ENCODE results near the gene FAM24A. TPM values are rescaled to one million over a fixed set of nuclear protein-coding genes. Genes with fewer than 3 reads are reported as not detected.

The FAM24A gene
- total and polyA plus RNA-seq, 2 experiments from 2014 or later = not detected

GRCh38 chr10:122930140-122930539 lies 19.7 kb downstream of the FAM24A start:
- no peaks in the 10 kb centered on the region for H3K27me3 ChIP-seq
- H3K9me3 ChIP-seq (ENCODE audit: low read depth) = no peaks in the 10 kb centered on the region
- H3K27ac ChIP-seq = no peak overlapping the region
- DNase-seq (ENCODE audit: low read depth in 1 of 2, low spot score in 1 of 2) = no peak
- no peak overlapping the region for H3K4me3 ChIP-seq
- TF ChIP-seq CTCF (IDR thresholded peaks at IDR 0.05; ENCODE audit: low read depth, low read length) = no peak
- no peaks in the 10 kb centered on the region for H3K4me1 ChIP-seq (ENCODE audit: low read depth)
- H3K36me3 ChIP-seq = peaks cover 7% of the 10 kb centered on the region

GRCh38 chr10:122931088-122931906 lies 20.9 kb downstream of the FAM24A start:
- no peaks in the 10 kb centered on the region for H3K27me3 ChIP-seq
- H3K4me1 ChIP-seq (ENCODE audit: low read depth) = no peaks in the 10 kb centered on the region
- H3K27ac ChIP-seq = no peak overlapping the region
- H3K36me3 ChIP-seq = peaks cover 14% of the 10 kb centered on the region
- TF ChIP-seq CTCF (IDR thresholded peaks at IDR 0.05; ENCODE audit: low read depth, low read length) = no peak
- H3K9me3 ChIP-seq (ENCODE audit: low read depth) = no peaks in the 10 kb centered on the region
- no peak for DNase-seq (ENCODE audit: low read depth in 1 of 2, low spot score in 1 of 2)
- no peak overlapping the region for H3K4me3 ChIP-seq

- Histone ChIP-seq H3K4me3 (no peak overlapping the region), H3K9me3 (ENCODE audit: low read depth) (no peaks in the 10 kb centered on the region), H3K27me3 (no peaks in the 10 kb centered on the region), H3K27ac (no peak overlapping the region), H3K4me1 (ENCODE audit: low read depth) (no peaks in the 10 kb centered on the region), H3K36me3 (peaks cover 39% of the 10 kb centered on the region)
- no peak for DNase-seq (ENCODE audit: low read depth in 1 of 2, low spot score in 1 of 2)
- TF ChIP-seq CTCF (IDR thresholded peaks at IDR 0.05; ENCODE audit: low read depth, low read length) = no peak
Measured at GRCh38 chr10:122939133-122939855, 28.9 kb downstream of the FAM24A start.

- TF ChIP-seq CTCF (IDR thresholded peaks at IDR 0.05; ENCODE audit: low read depth, low read length) = no peak
- H3K27ac ChIP-seq = no peak overlapping the region
Measured at GRCh38 chr10:122939856-122940543, 29.6 kb downstream of the FAM24A start.

GRCh38 chr10:122949296-122949695 lies 38.9 kb downstream of the FAM24A start:
- Histone ChIP-seq H3K27ac (no peak overlapping the region), H3K9me3 (ENCODE audit: low read depth) (no peaks in the 10 kb centered on the region), H3K27me3 (no peaks in the 10 kb centered on the region), H3K4me1 (ENCODE audit: low read depth) (no peaks in the 10 kb centered on the region), H3K4me3 (no peak overlapping the region), H3K36me3 (peaks cover 15% of the 10 kb centered on the region)
- no peak for TF ChIP-seq CTCF (IDR thresholded peaks at IDR 0.05; ENCODE audit: low read depth, low read length)
- DNase-seq (ENCODE audit: low read depth in 1 of 2, low spot score in 1 of 2) = no peak

More at GRCh38 chr10:122939856-122940543, 29.6 kb downstream of the FAM24A start:
- no peaks in the 10 kb centered on the region for H3K4me1 ChIP-seq (ENCODE audit: low read depth)
- H3K4me3 ChIP-seq = no peak overlapping the region
- H3K9me3 ChIP-seq (ENCODE audit: low read depth) = no peaks in the 10 kb centered on the region
- H3K27me3 ChIP-seq = no peaks in the 10 kb centered on the region
- H3K36me3 ChIP-seq = peaks cover 33% of the 10 kb centered on the region
- peak in 1 of 2 donors; percentile 80 for DNase-seq (ENCODE audit: low read depth in 1 of 2, low spot score in 1 of 2)

Measured in cardiac muscle cell (in vitro differentiated cells and primary cell).